Dendritic cell treated with granulocyte-macrophage colony-stimulating factor and Interleukin-4, amounts not matched to agents 40 ng/mL and 50 ng/mL, for 4 days (primary cell): ENCODE measurements around the gene FBXW10.
"Not testable (repeated sequence)": the region's sequence is repeated elsewhere in the genome, so short reads cannot be mapped to it uniquely, and the experiment has no call there.

Source experiments
- H3K27ac Mint-ChIP-seq: one replicate; pipeline ENCODE4 v1.8.0; 2022; ENCODE audit warnings: mild to moderate bottlenecking, mixed read lengths
- H3K27me3 Mint-ChIP-seq: one replicate; pipeline ENCODE4 v1.8.0; 2022; ENCODE audit warnings: mild to moderate bottlenecking, mixed read lengths
- H3K36me3 Mint-ChIP-seq: one replicate; pipeline ENCODE4 v1.8.0; 2022; ENCODE audit warnings: low read depth, mixed read lengths
- H3K4me1 Mint-ChIP-seq: one replicate; pipeline ENCODE4 v1.8.0; 2022; ENCODE audit warnings: low read depth, mixed read lengths
- H3K4me3 Mint-ChIP-seq: one replicate; pipeline ENCODE4 v1.8.0; 2022; ENCODE audit warnings: mild to moderate bottlenecking, moderate library complexity, mixed read lengths
- H3K9me3 Mint-ChIP-seq: one replicate; pipeline ENCODE4 v1.8.0; 2022; ENCODE audit warnings: mixed read lengths
- intact Hi-C: fragments of 100-400 bp; cut with micrococcal nuclease; formaldehyde crosslinking; loops from one replicate; pipeline ENCODE4 v1.15.0; 2022

The FBXW10 gene

DNA sequence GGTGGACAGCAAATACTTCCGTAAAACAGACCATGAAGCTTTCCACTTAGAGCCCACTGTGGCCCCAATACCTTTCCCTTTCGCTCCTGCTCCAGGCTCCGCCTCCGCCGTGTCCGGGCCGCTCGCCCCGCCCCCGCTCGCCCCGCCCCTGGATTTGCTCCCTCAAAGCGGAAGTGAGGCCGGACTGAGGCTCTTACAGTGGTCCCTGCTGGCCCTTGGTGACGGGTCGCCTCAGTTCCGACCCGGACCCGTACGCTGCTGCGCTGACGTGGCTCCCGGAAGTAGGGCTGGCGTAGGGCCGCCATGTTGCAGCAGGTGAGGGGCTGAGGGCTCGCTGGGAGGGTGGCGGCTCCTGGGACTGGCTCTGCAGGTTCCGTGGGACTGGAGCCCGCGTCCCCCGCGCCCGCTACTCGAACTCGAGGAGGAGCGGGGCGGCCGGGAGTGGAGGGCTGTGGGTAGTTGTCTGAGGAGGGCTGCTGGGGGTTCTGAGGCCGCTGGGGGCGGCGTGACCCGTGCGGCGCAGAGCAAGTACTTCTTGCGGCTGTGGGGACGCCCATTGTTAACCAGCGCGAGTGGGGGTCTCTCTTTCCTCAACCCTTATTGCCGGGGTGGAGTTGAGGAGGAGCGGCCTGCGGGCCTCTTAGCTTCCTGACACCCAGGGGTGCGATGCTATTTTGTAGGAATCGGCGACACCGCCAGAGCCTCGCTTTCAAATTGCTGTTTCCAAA, 37.3 kb downstream of the FBXW10 start, which contains the start of gene TVP23B:
TVP23B (plus strand) TSS at position 193 of the 728 bp plus-strand sequence; CDS start at position 304, 111 bp downstream.
- intact Hi-C loops, result loop anchor here (5.0 kb wide), 1 partner anchor 76 kb away; the partner anchor contains the start of gene PRPSAP2
- peaks cover 27% of the 10 kb centered on the region for H3K36me3 Mint-ChIP-seq
- H3K9me3 Mint-ChIP-seq, H3K27me3 Mint-ChIP-seq: not testable (repeated sequence)
- H3K27ac Mint-ChIP-seq, result peak within 1 kb of the TSS; percentile 88
- H3K4me1 Mint-ChIP-seq, result peaks cover 28% of the 10 kb centered on the region
- peak within 1 kb of the TSS; percentile 88 for H3K4me3 Mint-ChIP-seq

DNA sequence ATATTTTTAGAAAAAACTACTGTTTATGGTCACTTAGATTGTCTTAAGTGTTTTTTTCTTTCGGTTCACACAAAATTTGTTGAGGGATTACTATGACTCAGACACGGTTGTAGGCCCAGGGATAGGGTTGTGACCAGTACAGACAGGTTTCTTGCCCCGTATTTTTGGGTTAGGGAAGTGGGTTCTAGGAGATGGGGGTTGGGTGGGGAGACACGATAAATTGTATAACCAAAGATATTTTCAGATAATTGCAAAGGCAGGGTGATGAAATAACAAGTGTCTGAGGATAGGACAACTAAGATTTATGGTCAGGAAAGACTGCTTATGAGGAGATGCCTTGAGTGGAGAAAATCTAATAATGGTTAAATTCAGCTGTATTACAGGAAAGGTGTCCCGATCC, 38.0 kb downstream of the FBXW10 start:
- H3K4me1 Mint-ChIP-seq, result peaks cover 29% of the 10 kb centered on the region
- intact Hi-C loops, result loop anchor here (5.0 kb wide), 1 partner anchor 75 kb away; the partner anchor contains the start of gene PRPSAP2
- not testable (repeated sequence) for H3K4me3 Mint-ChIP-seq, H3K9me3 Mint-ChIP-seq, H3K27me3 Mint-ChIP-seq
- peaks cover 28% of the 10 kb centered on the region for H3K36me3 Mint-ChIP-seq
- peak overlapping the region; percentile 88 for H3K27ac Mint-ChIP-seq

DNA sequence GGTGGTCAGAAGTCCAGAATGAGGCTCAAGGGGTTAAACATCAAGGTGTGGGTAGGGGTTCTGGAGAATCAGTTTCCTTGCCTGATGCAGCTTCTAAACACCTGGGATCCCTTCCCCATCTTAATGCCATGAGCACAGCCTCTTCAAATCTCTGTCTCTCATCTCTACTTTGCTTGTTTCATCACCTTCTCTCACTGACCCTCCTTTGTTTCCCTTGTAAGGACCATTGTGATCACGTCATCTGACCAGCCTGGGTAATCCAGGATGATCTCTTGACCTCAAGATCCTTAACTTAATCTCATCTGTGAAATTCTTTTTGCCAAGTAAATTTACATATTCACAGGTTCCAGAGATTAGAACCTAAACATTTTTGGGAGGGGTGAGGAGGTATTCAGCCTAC, 42.1 kb downstream of the FBXW10 start:
- H3K27me3 Mint-ChIP-seq, intact Hi-C loops, H3K4me3 Mint-ChIP-seq, H3K27ac Mint-ChIP-seq, H3K9me3 Mint-ChIP-seq: not testable (repeated sequence)
- H3K4me1 Mint-ChIP-seq, result peaks cover 48% of the 10 kb centered on the region
- peaks cover 52% of the 10 kb centered on the region for H3K36me3 Mint-ChIP-seq

DNA sequence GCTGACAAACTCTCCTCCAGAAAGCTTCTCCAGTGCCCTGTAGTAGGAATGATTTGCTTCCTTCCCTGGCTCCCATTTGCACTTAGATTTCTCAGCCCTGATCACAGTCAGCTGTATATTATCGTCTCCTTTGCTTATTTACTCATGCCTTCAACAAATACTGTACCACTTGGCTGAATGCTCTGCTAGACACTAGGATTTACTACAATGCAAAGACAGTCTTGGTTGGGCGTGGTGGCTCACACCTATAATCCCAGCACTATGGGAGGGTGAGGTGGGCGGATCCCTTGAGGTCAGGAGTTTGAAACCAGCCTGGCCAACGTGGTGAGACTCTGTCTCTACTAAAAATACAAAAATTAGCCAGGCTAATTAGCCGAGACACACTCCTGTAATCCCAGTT, 43.0 kb downstream of the FBXW10 start:
- H3K27me3 Mint-ChIP-seq, H3K27ac Mint-ChIP-seq, H3K4me3 Mint-ChIP-seq, intact Hi-C loops, H3K9me3 Mint-ChIP-seq: not testable (repeated sequence)
- H3K4me1 Mint-ChIP-seq, result peaks cover 48% of the 10 kb centered on the region
- peaks cover 59% of the 10 kb centered on the region for H3K36me3 Mint-ChIP-seq

DNA sequence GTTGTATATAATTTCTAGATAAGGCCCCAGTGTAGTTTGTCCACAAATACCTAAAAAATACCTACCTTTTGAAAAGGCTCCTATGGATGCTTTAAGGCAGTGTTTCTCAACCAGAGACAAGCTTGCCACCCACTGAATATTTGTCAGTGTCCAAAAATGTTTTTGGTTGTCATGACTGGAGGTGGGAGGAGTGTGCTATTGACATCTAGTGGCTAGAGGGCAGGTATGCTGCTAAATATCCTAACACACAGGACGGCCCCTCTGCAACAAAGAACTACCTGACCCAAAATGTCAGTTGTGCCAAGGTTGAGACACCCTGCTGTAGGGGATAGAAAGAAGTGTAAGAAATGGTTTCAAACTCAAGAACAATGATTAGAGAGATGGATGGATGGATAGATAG, 47.5 kb downstream of the FBXW10 start:
- intact Hi-C loops, H3K4me3 Mint-ChIP-seq, H3K27ac Mint-ChIP-seq, H3K9me3 Mint-ChIP-seq, H3K27me3 Mint-ChIP-seq: not testable (repeated sequence)
- Mint-ChIP-seq H3K4me1 (peaks cover 23% of the 10 kb centered on the region), H3K36me3 (peaks cover 66% of the 10 kb centered on the region)

DNA sequence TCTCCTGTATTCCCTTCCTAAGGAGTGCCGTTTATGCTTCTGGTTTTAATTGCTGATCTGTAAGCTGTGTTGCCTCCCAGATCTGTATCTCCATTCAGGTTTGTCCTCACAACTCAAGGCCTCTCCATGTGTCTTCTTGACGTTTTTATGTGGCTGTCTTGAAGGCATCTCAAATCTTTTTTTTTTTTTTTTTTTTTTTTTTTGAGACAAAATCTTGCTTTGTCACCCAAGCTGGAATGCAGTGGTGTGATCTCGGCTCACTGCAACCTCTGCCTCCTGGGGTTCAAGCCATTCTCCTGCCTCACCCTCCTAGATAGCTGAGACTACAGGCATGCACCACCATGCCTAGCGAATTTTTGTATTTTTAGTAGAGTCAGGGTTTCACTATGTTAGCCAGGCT, 51.0 kb downstream of the FBXW10 start:
- H3K27ac Mint-ChIP-seq, intact Hi-C loops: not testable (repeated sequence)

DNA sequence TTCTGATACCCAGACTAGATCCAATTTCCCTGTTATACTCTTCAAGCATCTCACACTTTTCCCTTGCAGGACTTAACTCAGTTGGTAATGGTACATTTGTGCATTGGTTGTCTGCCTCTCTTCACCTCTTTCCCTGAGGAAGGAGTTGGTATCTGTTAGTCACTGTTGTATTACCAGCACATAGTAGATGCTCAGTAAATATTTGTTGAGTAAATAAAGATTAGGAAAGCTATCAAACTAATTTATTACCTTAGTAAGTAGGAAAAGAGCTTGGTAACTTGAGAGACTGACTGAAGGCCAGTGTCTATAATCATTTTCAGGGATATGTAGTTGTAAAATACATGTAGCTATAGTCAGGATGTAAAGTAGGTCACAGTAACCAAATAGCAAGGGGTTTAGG, 53.0 kb downstream of the FBXW10 start:
- H3K4me1 Mint-ChIP-seq, H3K9me3 Mint-ChIP-seq, H3K27ac Mint-ChIP-seq, H3K4me3 Mint-ChIP-seq, intact Hi-C loops, H3K27me3 Mint-ChIP-seq: not testable (repeated sequence)
- H3K36me3 Mint-ChIP-seq, result peaks cover 79% of the 10 kb centered on the region

More for the DNA sequence above, 51.0 kb downstream of the FBXW10 start:
- not testable (repeated sequence) for H3K27me3 Mint-ChIP-seq, H3K4me1 Mint-ChIP-seq, H3K4me3 Mint-ChIP-seq, H3K9me3 Mint-ChIP-seq
- peaks cover 65% of the 10 kb centered on the region for H3K36me3 Mint-ChIP-seq

DNA sequence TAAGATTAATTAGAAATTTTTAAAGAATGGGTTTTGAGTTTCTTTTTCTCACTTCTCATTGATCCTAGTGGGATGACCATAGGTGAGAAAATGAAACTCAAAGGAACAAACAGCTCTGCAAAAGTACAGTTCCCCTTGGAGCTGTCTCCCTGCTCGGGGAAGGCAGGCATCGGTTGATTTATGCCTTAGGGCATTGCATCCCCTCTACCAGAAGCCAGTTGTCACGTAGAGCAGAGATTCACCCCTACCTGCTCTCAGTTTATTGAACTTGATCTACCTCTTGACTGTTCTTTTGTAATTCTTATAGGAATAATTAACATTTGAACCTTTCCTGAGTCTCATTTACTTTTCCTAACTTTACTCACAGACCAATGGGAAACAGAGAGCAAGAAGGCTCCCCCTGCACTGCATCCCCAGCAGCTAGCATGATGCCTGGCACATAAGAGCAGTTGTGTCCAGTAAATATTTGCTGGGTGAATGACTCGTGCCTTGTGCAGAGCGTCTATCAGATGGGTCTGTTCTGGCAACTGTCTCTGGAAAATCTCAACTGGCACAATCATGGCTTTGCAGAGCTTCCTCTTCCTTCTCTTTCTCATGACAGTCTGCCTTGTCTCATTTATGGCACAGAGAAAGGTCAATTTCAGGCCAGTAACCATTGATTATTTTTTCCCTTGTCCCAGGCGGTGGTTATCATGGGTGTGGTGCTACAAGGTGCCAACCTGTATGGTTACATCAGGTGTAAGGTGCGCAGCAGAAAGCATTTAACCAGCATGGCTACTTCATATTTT, 59.8 kb downstream of the FBXW10 start:
- intact Hi-C loops, H3K4me1 Mint-ChIP-seq, H3K27me3 Mint-ChIP-seq, H3K27ac Mint-ChIP-seq, H3K9me3 Mint-ChIP-seq, H3K4me3 Mint-ChIP-seq: not testable (repeated sequence)
- H3K36me3 Mint-ChIP-seq, result peaks cover 68% of the 10 kb centered on the region

DNA sequence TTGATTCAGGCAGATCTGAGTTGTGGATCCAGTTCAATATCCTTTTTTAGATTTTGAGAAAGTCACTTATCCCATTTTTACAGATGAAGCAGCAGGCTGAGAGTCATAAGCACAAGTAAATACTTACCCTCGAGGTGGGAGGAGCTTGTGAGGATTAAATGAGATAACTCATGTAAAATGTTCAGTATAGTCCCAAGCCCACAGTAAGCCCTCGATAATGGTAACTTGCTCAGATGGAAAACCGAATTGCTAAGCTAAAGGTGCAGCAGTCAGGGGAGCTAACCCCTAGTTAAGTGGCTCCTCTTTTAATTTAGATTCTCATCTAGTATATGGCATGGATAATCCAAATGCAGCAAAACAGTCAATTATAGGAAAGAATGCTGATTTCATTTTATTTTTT, 72.1 kb downstream of the FBXW10 start:
- intact Hi-C loops, H3K4me1 Mint-ChIP-seq, H3K9me3 Mint-ChIP-seq, H3K4me3 Mint-ChIP-seq, H3K36me3 Mint-ChIP-seq, H3K27ac Mint-ChIP-seq, H3K27me3 Mint-ChIP-seq: not testable (repeated sequence)

DNA sequence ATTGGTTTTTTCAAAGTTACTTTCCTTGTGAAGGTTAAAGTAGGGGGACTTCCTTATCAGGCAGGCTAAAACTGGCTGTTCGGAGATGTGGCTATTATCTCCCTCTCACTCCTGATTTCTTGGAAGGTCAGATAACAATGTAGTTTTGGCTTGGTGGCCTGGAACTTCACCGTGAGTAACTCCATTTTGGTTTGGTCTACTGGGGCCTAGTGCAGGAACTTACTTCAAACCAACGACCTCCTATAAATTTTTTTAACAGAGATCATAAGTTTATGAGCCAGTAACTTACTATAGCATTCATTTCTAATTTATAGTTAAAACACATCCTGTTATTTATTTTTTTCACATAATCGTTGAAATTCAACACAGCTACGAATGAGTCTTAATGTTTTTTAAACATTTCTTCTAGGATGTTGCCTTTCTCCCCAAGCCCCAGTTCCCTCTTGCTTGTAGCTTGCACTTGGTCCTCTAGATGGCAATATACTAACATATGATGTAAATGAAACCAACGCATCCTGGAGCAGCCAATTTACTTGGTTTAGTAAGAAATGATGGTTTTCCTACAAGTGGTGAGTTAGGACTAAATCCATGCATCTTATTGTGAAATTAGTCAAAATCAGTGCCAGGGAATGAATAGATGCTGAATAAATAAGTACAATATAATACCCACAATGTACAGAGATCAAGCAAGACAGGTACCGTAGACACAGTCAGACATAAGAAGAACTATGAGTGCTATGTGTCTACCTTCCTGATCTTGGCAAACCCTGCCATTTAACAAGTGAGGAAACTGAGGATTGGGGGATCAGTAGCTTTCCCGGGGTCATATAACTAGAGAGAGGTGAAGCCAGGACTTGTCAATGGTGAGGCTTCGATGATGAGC, 72.9 kb downstream of the FBXW10 start:
- H3K27me3 Mint-ChIP-seq, H3K36me3 Mint-ChIP-seq, intact Hi-C loops, H3K27ac Mint-ChIP-seq, H3K9me3 Mint-ChIP-seq, H3K4me3 Mint-ChIP-seq: not testable (repeated sequence)
- H3K4me1 Mint-ChIP-seq, result peaks cover 13% of the 10 kb centered on the region

DNA sequence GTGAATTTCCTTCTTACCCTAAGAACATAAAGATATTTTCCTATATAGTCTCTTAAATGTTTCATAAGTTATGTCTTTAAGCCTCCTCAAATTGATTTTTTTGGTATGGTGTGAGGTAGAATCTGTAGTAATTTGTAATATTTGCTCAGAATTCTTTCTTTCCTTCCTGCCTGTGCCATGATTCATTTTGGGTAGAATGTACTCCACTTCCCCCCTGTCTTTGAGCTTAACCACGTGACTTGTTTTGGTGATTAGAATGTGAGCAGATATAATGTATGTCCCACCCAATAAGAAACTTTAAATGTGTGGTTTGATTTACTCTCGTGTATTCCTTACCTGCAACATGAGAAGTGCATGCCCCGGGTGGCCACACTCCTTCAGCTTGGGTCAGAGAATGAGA, 77.6 kb downstream of the FBXW10 start:
- H3K4me1 Mint-ChIP-seq, result peaks cover 14% of the 10 kb centered on the region
- H3K27ac Mint-ChIP-seq, intact Hi-C loops, H3K4me3 Mint-ChIP-seq, H3K9me3 Mint-ChIP-seq, H3K36me3 Mint-ChIP-seq, H3K27me3 Mint-ChIP-seq: not testable (repeated sequence)

DNA sequence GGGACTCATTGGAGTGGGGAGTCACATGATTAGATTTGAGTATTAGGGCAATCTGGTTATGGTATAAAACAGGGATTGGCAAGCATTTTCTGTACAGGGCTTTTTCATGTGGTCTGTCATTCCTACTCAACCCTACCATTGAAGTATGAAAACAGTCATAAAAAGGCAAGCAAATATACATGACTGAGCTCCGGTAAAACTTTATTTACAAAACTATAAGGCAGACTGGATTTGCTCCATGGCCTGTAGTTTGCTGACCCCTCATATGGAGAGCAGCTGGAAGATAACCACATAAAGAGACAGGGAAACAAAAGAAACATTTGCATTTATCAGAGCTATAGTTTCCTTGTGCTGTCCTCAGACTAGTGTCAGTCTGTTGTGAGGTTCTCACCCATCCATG, 83.8 kb downstream of the FBXW10 start:
- H3K4me3 Mint-ChIP-seq, H3K27me3 Mint-ChIP-seq, H3K9me3 Mint-ChIP-seq, H3K36me3 Mint-ChIP-seq, H3K4me1 Mint-ChIP-seq, H3K27ac Mint-ChIP-seq, intact Hi-C loops: not testable (repeated sequence)
